ENCODE data around the gene ENPP6.

- no peak for TF ChIP-seq GATA2 (IDR thresholded peaks at IDR 0.05; ENCODE audit: low read depth, low read length)
- TF ChIP-seq GATA3 (IDR thresholded peaks at IDR 0.05; ENCODE audit: low read depth, low read length): no peak
These were observed 16.5 kb downstream of the ENPP6 start for GRCh38 chr4:184201179-184201578.
